Spinal cord (tissue), 10 donors: ENCODE results near the gene TEX38. TPM values are rescaled to one million over a fixed set of nuclear protein-coding genes. Genes with fewer than 3 reads are reported as not detected.

ENCODE experiments used
- DNase-seq, 6 donors: peaks; one replicate each; pipeline versions ENCODE4 v3.0.0 to v3.0.0-alpha.2; 2013 to 2015; ENCODE audit warnings: low spot score in 6 of 6, low read depth in 4 of 6
- H3K27ac ChIP-seq: one replicate; pipeline ENCODE4 v1.5.1; 2013; ENCODE audit warnings: low read depth, low read length, control low read depth
- H3K27me3 ChIP-seq: one replicate; pipeline ENCODE4 v1.6.1; 2013; ENCODE audit warnings: low read length; ENCODE audit not compliant: control insufficient read depth, insufficient read depth
- H3K36me3 ChIP-seq: one replicate; pipeline ENCODE4 v1.6.1; 2013; ENCODE audit warnings: low read length; ENCODE audit not compliant: control insufficient read depth, insufficient read depth
- H3K4me1 ChIP-seq: one replicate; pipeline ENCODE4 v1.6.1; 2013; ENCODE audit warnings: low read length; ENCODE audit not compliant: control insufficient read depth, insufficient read depth
- H3K4me3 ChIP-seq: one replicate; pipeline ENCODE4 v1.5.1; 2013; ENCODE audit warnings: low read depth, low read length, control low read depth
- H3K9me3 ChIP-seq: one replicate; pipeline ENCODE4 v1.6.1; 2013; ENCODE audit warnings: low read length; ENCODE audit not compliant: control insufficient read depth, insufficient read depth
- WGBS: methylation state at CpG from one replicate; pipeline ENCODE4 v1.1.5; 2013; ENCODE audit warnings: missing lambda C conversion rate; ENCODE audit not compliant: insufficient coverage; 5-methylcytosine and 5-hydroxymethylcytosine counted together
- polyA plus RNA-seq, 2 donors: library from polyadenylated mRNA; unstranded; fragments of 120-200 nt; gene quantifications; one replicate each; pipeline ENCODE4 v1.2.1, GENCODE V29; 2013; ENCODE audit not compliant: insufficient read length in 2 of 2
- total RNA-seq, 2 donors: library from RNA; depleted of rRNA in 1 of 2; stranded (reverse); fragments of 120-200 nt in 1 of 2; fragments of >200 nt in 1 of 2; gene quantifications; one replicate each; pipeline versions ENCODE4 v1.2.3 to v1.2.4, GENCODE V29; 2013 to 2014
- donor health status: healthy.

Gene TEX38
- total and polyA plus RNA-seq, 4 donors = 0.41 to 0.45 TPM; not detected in 2

GRCh38 chr1:46681333-46682034 lies 9.8 kb downstream of the TEX38 start:
- no CpG with 5 or more reads among the region's 1 CpG for WGBS
- H3K27ac ChIP-seq = no peak overlapping the region
- H3K36me3 ChIP-seq = peaks cover 30% of the 10 kb centered on the region

DNA sequence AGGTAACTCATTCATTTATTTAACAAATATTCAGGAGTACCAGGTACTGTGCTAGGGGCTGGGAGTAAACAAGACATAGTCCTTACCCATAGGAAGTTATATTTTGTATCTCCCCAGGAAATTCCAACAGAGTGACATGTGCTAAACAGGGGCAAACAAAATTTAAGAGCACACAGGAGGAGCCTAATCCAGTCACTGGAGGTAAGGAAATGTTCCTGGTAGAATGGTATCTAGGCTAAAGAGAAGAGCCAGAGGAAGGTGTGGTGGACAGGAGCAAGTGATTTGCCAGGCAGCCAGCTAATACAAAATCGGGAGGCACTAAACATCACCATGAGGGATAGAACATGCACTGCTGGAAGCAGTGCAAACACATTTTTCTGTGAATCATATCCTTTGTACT lies 10.4 kb downstream of the TEX38 start:
- no peak overlapping the region for H3K27ac ChIP-seq
- H3K4me1 ChIP-seq = peaks cover 2% of the 10 kb centered on the region
- no peak overlapping the region for H3K4me3 ChIP-seq
- H3K36me3 ChIP-seq = peaks cover 30% of the 10 kb centered on the region
- DNase-seq = no peak
- no peaks in the 10 kb centered on the region for H3K9me3 ChIP-seq
- 78% methylated on average over 1 of the region's 1 CpG for whole genome bisulfite sequencing
- H3K27me3 ChIP-seq = no peaks in the 10 kb centered on the region

More at GRCh38 chr1:46681333-46682034, 9.8 kb downstream of the TEX38 start:
- Histone ChIP-seq H3K4me3 (no peak overlapping the region), H3K4me1 (peaks cover 2% of the 10 kb centered on the region), H3K9me3 (no peaks in the 10 kb centered on the region), H3K27me3 (no peaks in the 10 kb centered on the region)
- no peak for DNase-seq

- 100% methylated on average over 2 of the region's 2 CpGs for WGBS
- no peak overlapping the region for H3K27ac ChIP-seq
- no peak overlapping the region for H3K4me3 ChIP-seq
- H3K4me1 ChIP-seq = peaks cover 2% of the 10 kb centered on the region
- H3K27me3 ChIP-seq = no peaks in the 10 kb centered on the region
- no peaks in the 10 kb centered on the region for H3K9me3 ChIP-seq
- no peak for DNase-seq
- peaks cover 21% of the 10 kb centered on the region for H3K36me3 ChIP-seq
Measured at GRCh38 chr1:46684670-46685069, 13.0 kb downstream of the TEX38 start.

GRCh38 chr1:46686255-46686654 lies 14.6 kb downstream of the TEX38 start:
- H3K4me3 ChIP-seq = no peak overlapping the region
- no peaks in the 10 kb centered on the region for H3K9me3 ChIP-seq
- WGBS = no CpG with 5 or more reads among the region's 1 CpG
- H3K36me3 ChIP-seq = peaks cover 18% of the 10 kb centered on the region
- no peak overlapping the region for H3K27ac ChIP-seq
- DNase-seq = no peak
- H3K4me1 ChIP-seq = peaks cover 3% of the 10 kb centered on the region
- no peaks in the 10 kb centered on the region for H3K27me3 ChIP-seq

GRCh38 chr1:46687093-46687659 lies 15.5 kb downstream of the TEX38 start:
- Histone ChIP-seq H3K36me3 (peaks cover 14% of the 10 kb centered on the region), H3K27ac (no peak overlapping the region)
- WGBS = no CpG with 5 or more reads among the region's 2 CpGs

GRCh38 chr1:46687921-46688509 lies 16.4 kb downstream of the TEX38 start:
- Histone ChIP-seq H3K4me3 (no peak overlapping the region), H3K4me1 (peaks cover 4% of the 10 kb centered on the region), H3K36me3 (peaks cover 9% of the 10 kb centered on the region), H3K9me3 (no peaks in the 10 kb centered on the region), H3K27ac (no peak overlapping the region), H3K27me3 (no peaks in the 10 kb centered on the region)
- DNase-seq = peak in 1 of 6 donors; percentile 37
- WGBS = 58% methylated on average over 3 of the region's 9 CpGs

More at GRCh38 chr1:46687093-46687659, 15.5 kb downstream of the TEX38 start:
- no peaks in the 10 kb centered on the region for H3K9me3 ChIP-seq
- H3K27me3 ChIP-seq = no peaks in the 10 kb centered on the region
- peak in 5 of 6 donors; percentile 51 to 85 (median 62) for DNase-seq
- H3K4me1 ChIP-seq = peaks cover 4% of the 10 kb centered on the region
- H3K4me3 ChIP-seq = no peak overlapping the region

GRCh38 chr1:46689356-46689755 lies 17.7 kb downstream of the TEX38 start:
- Histone ChIP-seq H3K27ac (no peak overlapping the region), H3K36me3 (peaks cover 7% of the 10 kb centered on the region)

DNA sequence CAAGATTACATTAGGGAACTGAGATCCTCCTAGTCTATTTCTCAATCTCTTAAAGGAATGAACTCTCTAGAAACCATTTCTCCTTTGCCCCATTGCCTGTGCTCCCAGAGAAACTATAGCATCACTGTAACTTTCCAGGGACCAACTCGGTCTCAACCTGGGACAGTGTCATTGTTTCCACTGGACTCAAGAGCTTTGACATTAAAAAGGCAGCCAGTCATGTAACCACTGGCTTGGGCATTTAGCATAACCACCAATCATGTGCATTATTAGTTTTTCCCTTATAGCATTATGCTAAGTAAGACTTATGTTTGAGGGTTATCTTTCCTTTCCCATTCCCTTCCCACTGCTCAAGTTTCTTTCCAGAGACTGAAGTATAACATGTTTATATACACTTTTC lies 18.2 kb downstream of the TEX38 start:
- no peak overlapping the region for H3K27ac ChIP-seq

More at GRCh38 chr1:46689356-46689755, 17.7 kb downstream of the TEX38 start:
- Histone ChIP-seq H3K4me1 (peaks cover 4% of the 10 kb centered on the region), H3K9me3 (no peaks in the 10 kb centered on the region), H3K4me3 (no peak overlapping the region), H3K27me3 (no peaks in the 10 kb centered on the region)
- no peak for DNase-seq
- 66% methylated on average over 2 of the region's 2 CpGs for WGBS

DNA sequence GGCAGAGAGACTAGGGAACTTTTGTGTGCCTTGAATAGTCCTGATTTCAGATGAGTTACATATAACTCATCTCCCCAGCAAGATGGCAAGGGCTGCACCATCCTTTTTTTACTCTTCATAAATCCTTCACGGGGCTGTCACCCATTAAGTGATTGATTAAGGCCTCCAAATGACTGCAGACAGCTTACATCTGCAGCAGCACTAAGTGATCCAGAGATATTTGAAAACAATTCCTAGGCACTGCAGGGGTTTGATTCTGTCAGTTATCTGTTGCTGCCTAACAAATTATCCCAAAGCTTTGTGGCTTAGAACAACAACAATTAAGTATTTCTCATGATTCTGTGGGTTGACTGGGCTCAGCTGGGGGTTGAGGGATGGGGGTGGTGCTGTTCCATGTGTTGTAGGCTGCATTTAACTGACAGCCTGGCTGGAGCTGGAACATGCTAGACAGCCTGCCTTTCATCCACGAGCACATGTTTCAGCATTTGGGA lies 19.3 kb downstream of the TEX38 start:
- Histone ChIP-seq H3K27ac (no peak overlapping the region), H3K4me3 (no peak overlapping the region), H3K9me3 (no peaks in the 10 kb centered on the region), H3K27me3 (no peaks in the 10 kb centered on the region), H3K4me1 (peaks cover 4% of the 10 kb centered on the region), H3K36me3 (peaks cover 11% of the 10 kb centered on the region)
- 17% methylated on average over 1 of the region's 2 CpGs for WGBS
- peak in 2 of 6 donors; percentile 15 to 41 for DNase-seq

More for the DNA sequence above, 18.2 kb downstream of the TEX38 start:
- no peaks in the 10 kb centered on the region for H3K27me3 ChIP-seq
- WGBS = 80% methylated on average over 1 of the region's 1 CpG
- H3K4me1 ChIP-seq = peaks cover 4% of the 10 kb centered on the region
- H3K4me3 ChIP-seq = no peak overlapping the region
- no peak for DNase-seq
- H3K36me3 ChIP-seq = peaks cover 6% of the 10 kb centered on the region
- no peaks in the 10 kb centered on the region for H3K9me3 ChIP-seq
